WTC11 (cell line): ENCODE measurements around the gene MSX1. TPM values are rescaled to one million over a fixed set of nuclear protein-coding genes. Genes with fewer than 3 reads are reported as not detected.

Source experiments
- ATAC-seq: fragments of 200-7000 bp; cut with Tn5 transposase; 2 replicates; pipeline ENCODE4 v1.10.0; 2021; ENCODE audit warnings: mild to moderate bottlenecking, moderate library complexity
- CTCF ChIA-PET: fragments of 300-600 bp; sonication (Branson Sonifier 250); formaldehyde crosslinking; loops from one replicate; lab custom pipeline; 2021; ENCODE audit warnings: antibody characterized with exemption; lab: Charles Lee
- POLR2A ChIA-PET: fragments of 350-600 bp; sonication (Branson Sonifier 250); formaldehyde crosslinking; loops from one replicate; lab custom pipeline; 2021; ENCODE audit warnings: antibody characterized with exemption; lab: Charles Lee
- DNase-seq: peaks from one replicate; pipeline ENCODE4 v3.0.0; 2021; ENCODE audit warnings: low spot score
- H3K27ac Mint-ChIP-seq: 2 replicates; pipeline ENCODE4 v1.8.0; 2021; ENCODE audit warnings: mixed read lengths
- H3K27me3 Mint-ChIP-seq: 2 replicates; pipeline ENCODE4 v1.8.0; 2021; ENCODE audit warnings: low read depth, mild to moderate bottlenecking, moderate library complexity, mixed read lengths
- H3K36me3 Mint-ChIP-seq: 2 replicates; pipeline ENCODE4 v1.8.0; 2021; ENCODE audit warnings: mixed read lengths
- H3K4me1 Mint-ChIP-seq: 2 replicates; pipeline ENCODE4 v1.8.0; 2022; ENCODE audit warnings: mixed read lengths
- H3K4me3 Mint-ChIP-seq: 2 replicates; pipeline ENCODE4 v1.8.0; 2021; ENCODE audit warnings: mild to moderate bottlenecking, moderate library complexity, mixed read lengths
- H3K9me3 Mint-ChIP-seq: 2 replicates; pipeline ENCODE4 v1.8.0; 2021; ENCODE audit warnings: mixed read lengths
- CDX4 ChIP-seq: fragments of 250-450 bp; sonication (Bioruptor Pico); IDR thresholded peaks from 2 replicates; pipeline ENCODE4 v1.9.0; 2021; ENCODE audit warnings: moderate library complexity, mild to moderate bottlenecking, inconsistent platforms, borderline replicate concordance
- E2F4 ChIP-seq: sonication (generic); formaldehyde crosslinking; IDR thresholded peaks from 2 replicates; pipeline ENCODE4 v1.8.1; 2022; ENCODE audit warnings: low read depth, mild to moderate bottlenecking, moderate library complexity, missing genetic modification reagents, borderline replicate concordance
- FOXJ3 ChIP-seq: sonication (generic); formaldehyde crosslinking; IDR thresholded peaks from 2 replicates; pipeline ENCODE4 v1.9.0; 2021; ENCODE audit warnings: missing genetic modification reagents, mild to moderate bottlenecking, borderline replicate concordance
- FOXP4 ChIP-seq: sonication (generic); formaldehyde crosslinking; IDR thresholded peaks from 2 replicates; pipeline ENCODE4 v1.8.0; 2022; ENCODE audit warnings: mild to moderate bottlenecking, missing genetic modification reagents
- JUN ChIP-seq: sonication (generic); formaldehyde crosslinking; IDR thresholded peaks from 2 replicates; pipeline ENCODE4 v1.8.0; 2023; ENCODE audit warnings: mild to moderate bottlenecking, missing genetic modification reagents
- MYBL2 ChIP-seq: sonication (generic); formaldehyde crosslinking; IDR thresholded peaks from 2 replicates; pipeline ENCODE4 v1.8.1; 2023; ENCODE audit warnings: mild to moderate bottlenecking, moderate library complexity, missing genetic modification reagents
- NFE2L1 ChIP-seq: sonication (generic); formaldehyde crosslinking; IDR thresholded peaks from 2 replicates; pipeline ENCODE4 v1.8.1; 2023; ENCODE audit warnings: missing genetic modification reagents
- NR2C2 ChIP-seq: sonication (generic); formaldehyde crosslinking; IDR thresholded peaks from 2 replicates; pipeline ENCODE4 v1.8.0; 2022; ENCODE audit warnings: mild to moderate bottlenecking, missing genetic modification reagents
- SP1 ChIP-seq: sonication (generic); formaldehyde crosslinking; conservative IDR thresholded peaks from 2 replicates; pipeline ENCODE4 v1.8.1; 2022; ENCODE audit warnings: missing genetic modification reagents
- TP53 ChIP-seq: sonication (generic); formaldehyde crosslinking; IDR thresholded peaks from 2 replicates; pipeline ENCODE4 v1.8.1; 2023; ENCODE audit warnings: mild to moderate bottlenecking, missing genetic modification reagents
- ZBTB21 ChIP-seq: sonication (generic); formaldehyde crosslinking; IDR thresholded peaks from 2 replicates; pipeline ENCODE4 v1.8.1; 2023; ENCODE audit warnings: mild to moderate bottlenecking, missing genetic modification reagents, borderline replicate concordance
- ZNF138 ChIP-seq: sonication (generic); formaldehyde crosslinking; conservative IDR thresholded peaks from 2 replicates; pipeline ENCODE4 v1.8.1; 2022; ENCODE audit warnings: mild to moderate bottlenecking, moderate library complexity, missing genetic modification reagents
- ZNF317 ChIP-seq: sonication (generic); formaldehyde crosslinking; IDR thresholded peaks from 2 replicates; pipeline ENCODE4 v1.8.1; 2023; ENCODE audit warnings: low read depth, mild to moderate bottlenecking, moderate library complexity, missing genetic modification reagents, borderline replicate concordance
- ZNF423 ChIP-seq: fragments of 250-450 bp; sonication (Bioruptor Pico); IDR thresholded peaks from 2 replicates; pipeline ENCODE4 v2.1.2; 2022; ENCODE audit warnings: mild to moderate bottlenecking, moderate library complexity
- total RNA-seq: library from RNA; stranded (reverse); gene quantifications from 3 replicates; pipeline ENCODE4 v1.2.3, GENCODE V29; 2021
- TF ChIP-seq, protein P1 (sequence below): sonication (generic); formaldehyde crosslinking; IDR thresholded peaks from 2 replicates; pipeline ENCODE4 v1.8.0; 2022; ENCODE audit warnings: mild to moderate bottlenecking, missing genetic modification reagents
- TF ChIP-seq, protein P2 (sequence below): fragments of 250-450 bp; sonication (Bioruptor Pico); IDR thresholded peaks from 2 replicates; pipeline ENCODE4 v1.9.0; 2021; ENCODE audit warnings: mild to moderate bottlenecking
- TF ChIP-seq, protein P3 (sequence below): sonication (generic); formaldehyde crosslinking; IDR thresholded peaks from 2 replicates; pipeline ENCODE4 v1.8.1; 2023; ENCODE audit warnings: mild to moderate bottlenecking, missing genetic modification reagents, moderate library complexity
- TF ChIP-seq, protein P4 (sequence below): fragments of 250-450 bp; sonication (Bioruptor Pico); IDR thresholded peaks from 2 replicates; pipeline ENCODE4 v1.8.0; 2021; ENCODE audit warnings: mild to moderate bottlenecking
- TF ChIP-seq, protein P5 (sequence below): sonication (generic); formaldehyde crosslinking; IDR thresholded peaks from 2 replicates; pipeline ENCODE4 v1.8.0; 2023; ENCODE audit warnings: missing genetic modification reagents, mild to moderate bottlenecking, borderline replicate concordance
- TF ChIP-seq, protein P6 (sequence below): sonication (generic); formaldehyde crosslinking; IDR thresholded peaks from 2 replicates; pipeline ENCODE4 v1.8.1; 2023; ENCODE audit warnings: mild to moderate bottlenecking, missing genetic modification reagents

Gene MSX1
- total RNA-seq, 1 experiment from 2014 or later = 0.28 TPM

DNA sequence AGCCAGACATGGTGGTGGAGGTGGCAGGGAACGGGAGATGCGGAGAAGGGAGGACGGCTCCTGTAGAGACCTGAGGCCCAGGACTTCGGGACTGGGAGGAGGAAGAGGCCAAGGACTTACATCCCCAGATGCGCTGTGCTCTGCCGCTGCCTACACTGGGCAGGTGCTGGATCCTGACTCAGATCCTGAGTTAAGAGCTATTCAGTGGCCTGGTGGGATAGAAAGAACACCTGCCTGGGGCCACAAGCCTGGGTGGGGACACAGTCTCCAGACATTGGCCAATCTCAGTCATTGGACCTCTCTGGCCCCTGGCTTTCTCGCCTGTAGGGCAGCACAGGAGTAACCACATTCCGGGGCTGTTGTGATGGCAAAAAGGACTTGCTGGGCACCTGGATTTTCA, 10.9 kb upstream of the MSX1 start:
- no peaks in the 10 kb centered on the region for H3K36me3 Mint-ChIP-seq
- H3K4me3 Mint-ChIP-seq = no peak overlapping the region
- H3K27ac Mint-ChIP-seq = no peak overlapping the region
- TF ChIP-seq JUN (CRISPR knock-in tag) (no peak), ZNF423 (no peak), ZBTB21 (CRISPR knock-in tag) (no peak), SP1 (CRISPR knock-in tag) (no peak), ZNF317 (CRISPR knock-in tag) (no peak), FOXJ3 (CRISPR knock-in tag) (no peak), NFE2L1 (no peak), E2F4 (CRISPR knock-in tag) (no peak), NR2C2 (CRISPR knock-in tag) (no peak), FOXP4 (CRISPR knock-in tag) (no peak), ZNF138 (CRISPR knock-in tag) (no peak), TP53 (no peak), CDX4 (CRISPR knock-in tag) (no peak), MYBL2 (CRISPR knock-in tag) (no peak)
- TF ChIP-seq, protein P1, sequence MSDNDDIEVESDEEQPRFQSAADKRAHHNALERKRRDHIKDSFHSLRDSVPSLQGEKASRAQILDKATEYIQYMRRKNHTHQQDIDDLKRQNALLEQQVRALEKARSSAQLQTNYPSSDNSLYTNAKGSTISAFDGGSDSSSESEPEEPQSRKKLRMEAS (CRISPR knock-in tag) = no peak
- TF ChIP-seq, protein P2, sequence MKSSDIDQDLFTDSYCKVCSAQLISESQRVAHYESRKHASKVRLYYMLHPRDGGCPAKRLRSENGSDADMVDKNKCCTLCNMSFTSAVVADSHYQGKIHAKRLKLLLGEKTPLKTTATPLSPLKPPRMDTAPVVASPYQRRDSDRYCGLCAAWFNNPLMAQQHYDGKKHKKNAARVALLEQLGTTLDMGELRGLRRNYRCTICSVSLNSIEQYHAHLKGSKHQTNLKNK (CRISPR knock-in tag) = no peak
- TF ChIP-seq, protein P3, sequence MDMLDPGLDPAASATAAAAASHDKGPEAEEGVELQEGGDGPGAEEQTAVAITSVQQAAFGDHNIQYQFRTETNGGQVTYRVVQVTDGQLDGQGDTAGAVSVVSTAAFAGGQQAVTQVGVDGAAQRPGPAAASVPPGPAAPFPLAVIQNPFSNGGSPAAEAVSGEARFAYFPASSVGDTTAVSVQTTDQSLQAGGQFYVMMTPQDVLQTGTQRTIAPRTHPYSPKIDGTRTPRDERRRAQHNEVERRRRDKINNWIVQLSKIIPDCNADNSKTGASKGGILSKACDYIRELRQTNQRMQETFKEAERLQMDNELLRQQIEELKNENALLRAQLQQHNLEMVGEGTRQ (CRISPR knock-in tag) = no peak
- TF ChIP-seq, protein P4, sequence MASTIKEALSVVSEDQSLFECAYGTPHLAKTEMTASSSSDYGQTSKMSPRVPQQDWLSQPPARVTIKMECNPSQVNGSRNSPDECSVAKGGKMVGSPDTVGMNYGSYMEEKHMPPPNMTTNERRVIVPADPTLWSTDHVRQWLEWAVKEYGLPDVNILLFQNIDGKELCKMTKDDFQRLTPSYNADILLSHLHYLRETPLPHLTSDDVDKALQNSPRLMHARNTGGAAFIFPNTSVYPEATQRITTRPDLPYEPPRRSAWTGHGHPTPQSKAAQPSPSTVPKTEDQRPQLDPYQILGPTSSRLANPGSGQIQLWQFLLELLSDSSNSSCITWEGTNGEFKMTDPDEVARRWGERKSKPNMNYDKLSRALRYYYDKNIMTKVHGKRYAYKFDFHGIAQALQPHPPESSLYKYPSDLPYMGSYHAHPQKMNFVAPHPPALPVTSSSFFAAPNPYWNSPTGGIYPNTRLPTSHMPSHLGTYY (CRISPR knock-in tag) = no peak
- TF ChIP-seq, protein P5, sequence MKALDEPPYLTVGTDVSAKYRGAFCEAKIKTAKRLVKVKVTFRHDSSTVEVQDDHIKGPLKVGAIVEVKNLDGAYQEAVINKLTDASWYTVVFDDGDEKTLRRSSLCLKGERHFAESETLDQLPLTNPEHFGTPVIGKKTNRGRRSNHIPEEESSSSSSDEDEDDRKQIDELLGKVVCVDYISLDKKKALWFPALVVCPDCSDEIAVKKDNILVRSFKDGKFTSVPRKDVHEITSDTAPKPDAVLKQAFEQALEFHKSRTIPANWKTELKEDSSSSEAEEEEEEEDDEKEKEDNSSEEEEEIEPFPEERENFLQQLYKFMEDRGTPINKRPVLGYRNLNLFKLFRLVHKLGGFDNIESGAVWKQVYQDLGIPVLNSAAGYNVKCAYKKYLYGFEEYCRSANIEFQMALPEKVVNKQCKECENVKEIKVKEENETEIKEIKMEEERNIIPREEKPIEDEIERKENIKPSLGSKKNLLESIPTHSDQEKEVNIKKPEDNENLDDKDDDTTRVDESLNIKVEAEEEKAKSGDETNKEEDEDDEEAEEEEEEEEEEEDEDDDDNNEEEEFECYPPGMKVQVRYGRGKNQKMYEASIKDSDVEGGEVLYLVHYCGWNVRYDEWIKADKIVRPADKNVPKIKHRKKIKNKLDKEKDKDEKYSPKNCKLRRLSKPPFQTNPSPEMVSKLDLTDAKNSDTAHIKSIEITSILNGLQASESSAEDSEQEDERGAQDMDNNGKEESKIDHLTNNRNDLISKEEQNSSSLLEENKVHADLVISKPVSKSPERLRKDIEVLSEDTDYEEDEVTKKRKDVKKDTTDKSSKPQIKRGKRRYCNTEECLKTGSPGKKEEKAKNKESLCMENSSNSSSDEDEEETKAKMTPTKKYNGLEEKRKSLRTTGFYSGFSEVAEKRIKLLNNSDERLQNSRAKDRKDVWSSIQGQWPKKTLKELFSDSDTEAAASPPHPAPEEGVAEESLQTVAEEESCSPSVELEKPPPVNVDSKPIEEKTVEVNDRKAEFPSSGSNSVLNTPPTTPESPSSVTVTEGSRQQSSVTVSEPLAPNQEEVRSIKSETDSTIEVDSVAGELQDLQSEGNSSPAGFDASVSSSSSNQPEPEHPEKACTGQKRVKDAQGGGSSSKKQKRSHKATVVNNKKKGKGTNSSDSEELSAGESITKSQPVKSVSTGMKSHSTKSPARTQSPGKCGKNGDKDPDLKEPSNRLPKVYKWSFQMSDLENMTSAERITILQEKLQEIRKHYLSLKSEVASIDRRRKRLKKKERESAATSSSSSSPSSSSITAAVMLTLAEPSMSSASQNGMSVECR (CRISPR knock-in tag) = no peak
- TF ChIP-seq, protein P6, sequence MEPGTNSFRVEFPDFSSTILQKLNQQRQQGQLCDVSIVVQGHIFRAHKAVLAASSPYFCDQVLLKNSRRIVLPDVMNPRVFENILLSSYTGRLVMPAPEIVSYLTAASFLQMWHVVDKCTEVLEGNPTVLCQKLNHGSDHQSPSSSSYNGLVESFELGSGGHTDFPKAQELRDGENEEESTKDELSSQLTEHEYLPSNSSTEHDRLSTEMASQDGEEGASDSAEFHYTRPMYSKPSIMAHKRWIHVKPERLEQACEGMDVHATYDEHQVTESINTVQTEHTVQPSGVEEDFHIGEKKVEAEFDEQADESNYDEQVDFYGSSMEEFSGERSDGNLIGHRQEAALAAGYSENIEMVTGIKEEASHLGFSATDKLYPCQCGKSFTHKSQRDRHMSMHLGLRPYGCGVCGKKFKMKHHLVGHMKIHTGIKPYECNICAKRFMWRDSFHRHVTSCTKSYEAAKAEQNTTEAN = no peak
- CTCF ChIA-PET = no interaction called here
- DNase-seq = no peak
- peaks cover 92% of the 10 kb centered on the region for H3K27me3 Mint-ChIP-seq
- H3K4me1 Mint-ChIP-seq = peaks cover 13% of the 10 kb centered on the region
- H3K9me3 Mint-ChIP-seq = no peaks in the 10 kb centered on the region
- POLR2A ChIA-PET = no interaction called here
- ATAC-seq = no peak
